Neural cell (in vitro differentiated cells): Measurements from ENCODE around the gene HDAC4.

Experiments used
- CTCF ChIP-seq: fragments of 450-650 bp; IDR thresholded peaks from 2 replicates; pipeline ENCODE4 v1.5.1; 2014; ENCODE audit warnings: antibody characterized with exemption, mild to moderate bottlenecking, moderate library complexity; ENCODE audit not compliant: poor library complexity, severe bottlenecking
- EP300 ChIP-seq: fragments of 450-650 bp; conservative IDR thresholded peaks from 2 replicates; pipeline ENCODE4 v1.6.1; 2014; ENCODE audit warnings: antibody characterized with exemption, mild to moderate bottlenecking, moderate library complexity; ENCODE audit not compliant: poor library complexity, severe bottlenecking
- POLR2AphosphoS5 ChIP-seq: IDR thresholded peaks from 2 replicates; pipeline ENCODE4 v1.6.1; 2012

- TF ChIP-seq EP300 = peak; percentile 66
- no peak for TF ChIP-seq CTCF
- peak; percentile 73 for TF ChIP-seq POLR2AphosphoS5
These were observed 208.4 kb downstream of the HDAC4 start for GRCh38 chr2:239192456-239192855.
